BE2C (cell line): ENCODE measurements around the gene COL23A1.

ENCODE experiments used
- DNase-seq: peaks from one replicate; pipeline ENCODE4 v3.0.0-alpha.2; 2020
- H3K27me3 ChIP-seq: fragments of 250-450 bp; sonication (Bioruptor Pico); 2 replicates; pipeline ENCODE4 v1.5.1; 2020; ENCODE audit warnings: mild to moderate bottlenecking
- H3K36me3 ChIP-seq: fragments of 250-450 bp; sonication (Bioruptor Pico); 2 replicates; pipeline ENCODE4 v1.5.1; 2020; ENCODE audit warnings: mild to moderate bottlenecking
- H3K4me1 ChIP-seq: fragments of 250-450 bp; sonication (Bioruptor Pico); 2 replicates; pipeline ENCODE4 v1.5.1; 2020
- H3K4me3 ChIP-seq: 2 replicates; pipeline ENCODE4 v1.5.1; 2011; ENCODE audit warnings: low read depth, low read length
- H3K9me3 ChIP-seq: fragments of 250-450 bp; sonication (Bioruptor Pico); 2 replicates; pipeline ENCODE4 v1.5.1; 2020
- CTCF ChIP-seq: IDR thresholded peaks from 2 replicates; pipeline ENCODE4 v1.5.1; 2012; ENCODE audit warnings: mild to moderate bottlenecking, low read depth, low read length

Gene COL23A1

GRCh38 chr5:178533136-178533535, 57.1 kb downstream of the COL23A1 start:
- H3K36me3 ChIP-seq, result no peaks in the 10 kb centered on the region
- H3K9me3 ChIP-seq, result no peaks in the 10 kb centered on the region
- no peak overlapping the region for H3K4me3 ChIP-seq
- no peaks in the 10 kb centered on the region for H3K27me3 ChIP-seq
- no peak for DNase-seq
- no peak for TF ChIP-seq CTCF
- no peaks in the 10 kb centered on the region for H3K4me1 ChIP-seq

GRCh38 chr5:178532666-178533065, 57.5 kb downstream of the COL23A1 start:
- no peak for TF ChIP-seq CTCF
- Histone ChIP-seq H3K4me3 (no peak overlapping the region), H3K4me1 (no peaks in the 10 kb centered on the region), H3K36me3 (no peaks in the 10 kb centered on the region), H3K27me3 (no peaks in the 10 kb centered on the region), H3K9me3 (no peaks in the 10 kb centered on the region)
- DNase-seq, result no peak

GRCh38 chr5:178532236-178532635, 58.0 kb downstream of the COL23A1 start:
- TF ChIP-seq CTCF, result no peak
- no peaks in the 10 kb centered on the region for H3K36me3 ChIP-seq
- H3K9me3 ChIP-seq, result no peaks in the 10 kb centered on the region
- H3K4me1 ChIP-seq, result no peaks in the 10 kb centered on the region
- no peak overlapping the region for H3K4me3 ChIP-seq
- no peak for DNase-seq
- H3K27me3 ChIP-seq, result no peaks in the 10 kb centered on the region

- TF ChIP-seq CTCF, result no peak
- Histone ChIP-seq H3K4me1 (no peaks in the 10 kb centered on the region), H3K4me3 (no peak overlapping the region)
Observed at GRCh38 chr5:178531786-178532185, 58.4 kb downstream of the COL23A1 start.

GRCh38 chr5:178530526-178530925, 59.7 kb downstream of the COL23A1 start:
- DNase-seq, result no peak
- no peak overlapping the region for H3K4me3 ChIP-seq
- TF ChIP-seq CTCF, result no peak
- H3K36me3 ChIP-seq, result no peaks in the 10 kb centered on the region
- no peaks in the 10 kb centered on the region for H3K9me3 ChIP-seq
- no peaks in the 10 kb centered on the region for H3K27me3 ChIP-seq
- no peaks in the 10 kb centered on the region for H3K4me1 ChIP-seq

More at GRCh38 chr5:178531786-178532185, 58.4 kb downstream of the COL23A1 start:
- Histone ChIP-seq H3K9me3 (no peaks in the 10 kb centered on the region), H3K27me3 (no peaks in the 10 kb centered on the region), H3K36me3 (no peaks in the 10 kb centered on the region)
- DNase-seq, result no peak

- no peak for TF ChIP-seq CTCF
- no peaks in the 10 kb centered on the region for H3K27me3 ChIP-seq
Observed at GRCh38 chr5:178529080-178529479, 61.1 kb downstream of the COL23A1 start.

More at GRCh38 chr5:178529080-178529479, 61.1 kb downstream of the COL23A1 start:
- no peak for DNase-seq
- H3K36me3 ChIP-seq, result no peaks in the 10 kb centered on the region
- no peaks in the 10 kb centered on the region for H3K9me3 ChIP-seq
- H3K4me3 ChIP-seq, result no peak overlapping the region
- no peaks in the 10 kb centered on the region for H3K4me1 ChIP-seq
